Liver (tissue), 9 donors: Measurements from ENCODE around the gene TRIOBP. TPM values are rescaled to one million over a fixed set of nuclear protein-coding genes. Genes with fewer than 3 reads are reported as not detected.

Source experiments
- DNase-seq: peaks from one replicate; pipeline ENCODE4 v3.0.0-alpha.2; 2017; ENCODE audit warnings: low spot score
- H3K27ac ChIP-seq, 2 donors: one replicate each; pipeline ENCODE4 v1.7.0; 2013; ENCODE audit warnings: inconsistent platforms in 2 of 2, low read length in 2 of 2, control low read depth in 1 of 2, low read depth in 1 of 2, mild to moderate bottlenecking in 1 of 2
- H3K27me3 ChIP-seq, 4 donors: one replicate each; pipeline versions ENCODE4 v1.6.1 to v1.7.0; 2013; ENCODE audit warnings: low read length in 3 of 4, inconsistent platforms in 1 of 4, mild to moderate bottlenecking in 1 of 4, moderate library complexity in 1 of 4; ENCODE audit not compliant: control insufficient read depth in 4 of 4, insufficient read depth in 4 of 4
- H3K36me3 ChIP-seq, 4 donors: one replicate each; pipeline versions ENCODE4 v1.6.1 to v1.7.0; 2013; ENCODE audit warnings: low read length in 3 of 4, mild to moderate bottlenecking in 3 of 4, low read depth in 1 of 4, moderate library complexity in 1 of 4; ENCODE audit not compliant: control insufficient read depth in 4 of 4, insufficient read depth in 3 of 4
- H3K4me1 ChIP-seq, 4 donors: one replicate each; pipeline versions ENCODE4 v1.6.1 to v1.7.0; 2013; ENCODE audit warnings: low read length in 3 of 4, mild to moderate bottlenecking in 3 of 4, moderate library complexity in 1 of 4; ENCODE audit not compliant: control insufficient read depth in 4 of 4, insufficient read depth in 4 of 4
- H3K4me3 ChIP-seq, 3 donors: one replicate each; pipeline versions ENCODE4 v1.6.1 to v1.7.0; 2013; ENCODE audit warnings: low read length in 3 of 3, control low read depth in 1 of 3, low read depth in 1 of 3, mild to moderate bottlenecking in 1 of 3
- H3K9ac ChIP-seq, 2 donors: one replicate each; pipeline ENCODE4 v1.7.0; 2013; ENCODE audit warnings: low read length in 2 of 2, mild to moderate bottlenecking in 2 of 2, moderate library complexity in 2 of 2, control low read depth in 1 of 2, low read depth in 1 of 2
- H3K9me3 ChIP-seq, 4 donors: one replicate each; pipeline versions ENCODE4 v1.6.1 to v1.7.0; 2013; ENCODE audit warnings: low read length in 3 of 4; ENCODE audit not compliant: control insufficient read depth in 4 of 4
- ATF3 ChIP-seq: IDR thresholded peaks from 2 replicates; pipeline ENCODE4 v1.6.1; 2016; ENCODE audit warnings: antibody characterized with exemption
- CTCF ChIP-seq: fragments of 150-350 bp; IDR thresholded peaks from 2 replicates; pipeline ENCODE4 v1.5.1; 2017; ENCODE audit warnings: improper control_type of control experiment, low read depth, low read length; ENCODE audit not compliant: missing input control
- EGR1 ChIP-seq, 2 donors: IDR thresholded peaks; 2 replicates each; pipeline ENCODE4 v1.6.1; 2016 to 2018; ENCODE audit warnings: antibody characterized with exemption in 2 of 2, low read depth in 2 of 2
- FOXA1 ChIP-seq: IDR thresholded peaks from 2 replicates; pipeline ENCODE4 v1.6.1; 2016; ENCODE audit warnings: antibody characterized with exemption
- FOXA2 ChIP-seq: IDR thresholded peaks from 2 replicates; pipeline ENCODE4 v1.6.1; 2016; ENCODE audit warnings: antibody characterized with exemption
- HNF4A ChIP-seq, 2 donors: conservative IDR thresholded peaks; 2 replicates each; pipeline ENCODE4 v1.6.1; 2016; ENCODE audit warnings: antibody characterized with exemption in 2 of 2, mild to moderate bottlenecking in 2 of 2
- HNF4G ChIP-seq: IDR thresholded peaks from 2 replicates; pipeline ENCODE4 v1.6.1; 2016; ENCODE audit warnings: antibody characterized with exemption
- JUND ChIP-seq, 2 donors: IDR thresholded peaks; 2 replicates each; pipeline ENCODE4 v1.6.1; 2016; ENCODE audit warnings: antibody characterized with exemption in 2 of 2
- MAX ChIP-seq: IDR thresholded peaks from 2 replicates; pipeline ENCODE4 v1.6.1; 2016; ENCODE audit warnings: antibody characterized with exemption
- NR2F2 ChIP-seq: IDR thresholded peaks from 2 replicates; pipeline ENCODE4 v1.6.1; 2016; ENCODE audit warnings: antibody characterized with exemption
- REST ChIP-seq: IDR thresholded peaks from 2 replicates; pipeline ENCODE4 v1.6.1; 2016; ENCODE audit warnings: antibody characterized with exemption, mild to moderate bottlenecking
- SP1 ChIP-seq: IDR thresholded peaks from 2 replicates; pipeline ENCODE4 v1.6.1; 2018; ENCODE audit warnings: antibody characterized with exemption, mild to moderate bottlenecking
- TAF1 ChIP-seq: conservative IDR thresholded peaks from 2 replicates; pipeline ENCODE4 v1.6.1; 2016; ENCODE audit warnings: antibody characterized with exemption, mild to moderate bottlenecking
- YY1 ChIP-seq: IDR thresholded peaks from 2 replicates; pipeline ENCODE4 v1.6.1; 2016; ENCODE audit warnings: antibody characterized with exemption, mild to moderate bottlenecking
- ZBTB33 ChIP-seq: IDR thresholded peaks from 2 replicates; pipeline ENCODE4 v1.6.1; 2016; ENCODE audit warnings: antibody characterized with exemption
- WGBS: extraction: QIAGEN DNeasy Blood & Tissue Kit; methylation state at CpG from one replicate; pipeline ENCODE4 v1.1.7; 2013; 5-methylcytosine and 5-hydroxymethylcytosine counted together
- polyA plus RNA-seq, 2 donors: library from polyadenylated mRNA; stranded (reverse) in 1 of 2; unstranded in 1 of 2; fragments of 200-250 nt in 1 of 2; fragments of >200 nt in 1 of 2; fragmentation: Nextera tagmentation in 1 of 2; extraction: Ambion mirVana in 1 of 2; gene quantifications; one replicate each; pipeline versions ENCODE4 v1.2.1 to v1.2.3, GENCODE V29; 2013 to 2015
- total RNA-seq, 2 donors: library from RNA; depleted of rRNA; stranded (reverse); fragments of >200 nt; gene quantifications; one replicate each; pipeline ENCODE4 v1.2.3, GENCODE V29; 2014
- donor health status: healthy.
- donor health status: healthy.
- donor health status: healthy.
- donor health status: healthy.
- donor health status: healthy.

The TRIOBP gene
- total and polyA plus RNA-seq, 4 donors, result 4.8 to 41.1 (median 21.6) TPM

GRCh38 chr22:37686002-37686982 is 10.6 kb upstream of the TRIOBP start, which contains the start of gene NOL12 (continued):
- peak; percentile 75 for TF ChIP-seq MAX
- TF ChIP-seq YY1, result peak; percentile 71
- TF ChIP-seq HNF4A (conservative IDR thresholded peaks at IDR 0.05), result peak in 1 of 2 donors; percentile 21
- no peak for TF ChIP-seq NR2F2
- TF ChIP-seq FOXA2, result peak; percentile 18
- peak; percentile 67 for TF ChIP-seq SP1
- TF ChIP-seq EGR1 (IDR thresholded peaks at IDR 0.05; ENCODE audit: low read depth in 2 of 2), result no peak
- TF ChIP-seq CTCF, result no peak

GRCh38 chr22:37690407-37690806 is 6.4 kb upstream of the TRIOBP start:
- Histone ChIP-seq H3K27ac (no peak overlapping the region), H3K27me3 (no peaks in the 10 kb centered on the region), H3K4me1 (peaks cover 3 to 20% (median 16%) of the 10 kb centered on the region in 4 donors), H3K36me3 (peaks cover 13 to 35% (median 25%) of the 10 kb centered on the region in 4 donors), H3K9me3 (no peaks in the 10 kb centered on the region), H3K9ac (no peak overlapping the region), H3K4me3 (no peak overlapping the region)
- no peak for DNase-seq
- TF ChIP-seq JUND (IDR thresholded peaks at IDR 0.05) (no peak), REST (no peak), YY1 (no peak)
- WGBS, result 92% methylated on average over 7 of the region's 7 CpGs

- H3K4me3 ChIP-seq, result no peak overlapping the region
- WGBS, result 97% methylated on average over 18 of the region's 18 CpGs
- no peaks in the 10 kb centered on the region for H3K27me3 ChIP-seq
- no peaks in the 10 kb centered on the region for H3K9me3 ChIP-seq
- no peak for DNase-seq
- H3K4me1 ChIP-seq, result peaks cover 0 to 14% (median 10%) of the 10 kb centered on the region in 4 donors
- no peak overlapping the region for H3K9ac ChIP-seq
- H3K27ac ChIP-seq, result no peak overlapping the region
- peaks cover 13 to 35% (median 25%) of the 10 kb centered on the region in 4 donors for H3K36me3 ChIP-seq
- TF ChIP-seq YY1 (no peak), ZBTB33 (no peak), JUND (IDR thresholded peaks at IDR 0.05) (no peak), FOXA2 (no peak), SP1 (no peak), FOXA1 (no peak), ATF3 (no peak), HNF4G (no peak), NR2F2 (no peak), REST (no peak), TAF1 (no peak), HNF4A (conservative IDR thresholded peaks at IDR 0.05) (no peak), MAX (no peak)
These were observed 5.8 kb upstream of the TRIOBP start for GRCh38 chr22:37690901-37691504.
